HepG2 (cell line): ENCODE results near the gene STAB2. TPM values are rescaled to one million over a fixed set of nuclear protein-coding genes. Genes with fewer than 3 reads are reported as not detected.

Source experiments
- ATAC-seq: fragments of 200-7000 bp; cut with Tn5 transposase; 3 replicates; pipeline ENCODE4 v1.9.1; 2020; ENCODE audit warnings: mild to moderate bottlenecking, moderate library complexity
- BruUV-seq: library from RNA; stranded (reverse); fragments of 400-500 nt; replicated peaks from 2 replicates; lab custom pipeline; 2021; lab: Mats Ljungman, UMichigan
- CTCF ChIA-PET: fragments of 300-600 bp; formaldehyde crosslinking; extraction: SDS; loops from one replicate; lab custom pipeline; 2021; ENCODE audit warnings: low total read pairs, inconsistent platforms, low intra/inter-chr PET ratio; lab: Yijun Ruan, JAX
- POLR2A ChIA-PET: fragments of 350-600 bp; sonication (Branson Sonifier 250); formaldehyde crosslinking; loops from one replicate; lab custom pipeline; 2020; ENCODE audit warnings: antibody characterized with exemption, inconsistent platforms; lab: Yijun Ruan, JAX
- DNase-seq: peaks from one replicate; pipeline ENCODE4 v3.0.0-alpha.2; 2015; ENCODE audit warnings: low spot score
- FAIRE-seq: peaks from 3 replicates; lab custom pipeline; 2011; peaks lifted over from hg19 to GRCh38; lab: Jason Lieb, UNC
- H2AFZ ChIP-seq: one replicate; pipeline ENCODE4 v1.6.1; 2011; ENCODE audit warnings: low read length, inconsistent platforms
- H3K27ac ChIP-seq: fragments of 300-600 bp; 3 replicates; pipeline ENCODE4 v1.8.0; 2011; ENCODE audit warnings: mixed run types, mild to moderate bottlenecking, mixed read lengths, low read length, inconsistent platforms; ENCODE audit not compliant: insufficient read depth; ENCODE audit errors: extremely low read length
- H3K27me3 ChIP-seq, 2 experiments: fragments of 200-600 bp in 1 of 2; 2 replicates in 1 of 2; 3 replicates in 1 of 2; pipeline versions ENCODE4 v1.6.0 to v1.8.0; 2011; ENCODE audit warnings: low read length in 2 of 2, mild to moderate bottlenecking in 2 of 2, moderate library complexity in 2 of 2, inconsistent platforms in 1 of 2; ENCODE audit not compliant: insufficient read depth in 2 of 2, control insufficient read depth in 1 of 2
- H3K36me3 ChIP-seq, 2 experiments: fragments of 200-600 bp in 1 of 2; replicated peaks in 1 of 2; 2 replicates in 1 of 2; 3 replicates in 1 of 2; pipeline versions ENCODE4 v1.5.1 to v1.8.0; 2011; ENCODE audit warnings: low read length in 2 of 2, inconsistent platforms in 1 of 2; ENCODE audit not compliant: insufficient read depth in 2 of 2, control insufficient read depth in 1 of 2
- H3K4me1 ChIP-seq: 2 replicates; pipeline ENCODE4 v1.5.1; 2012; ENCODE audit warnings: low read length, inconsistent platforms; ENCODE audit not compliant: insufficient read depth
- H3K4me2 ChIP-seq: 2 replicates; pipeline ENCODE4 v1.6.0; 2011; ENCODE audit warnings: low read depth, low read length, inconsistent platforms
- H3K4me3 ChIP-seq, 3 experiments: fragments of 200-600 bp in 1 of 3; sonication (generic), shearing (Covaris generic) in 1 of 3; replicated peaks in 1 of 3; 2 replicates each; pipeline ENCODE4 v1.5.1; 2011 to 2016; ENCODE audit warnings: low read length in 3 of 3, inconsistent platforms in 2 of 3, low read depth in 2 of 3, mild to moderate bottlenecking in 2 of 3, control low read depth in 1 of 3, mixed read lengths in 1 of 3; ENCODE audit not compliant: insufficient read depth in 1 of 3
- H3K79me2 ChIP-seq: one replicate; pipeline ENCODE4 v1.6.1; 2011; ENCODE audit warnings: low read length, inconsistent platforms; ENCODE audit not compliant: insufficient read depth
- H3K9ac ChIP-seq: 2 replicates; pipeline ENCODE4 v1.6.0; 2011; ENCODE audit warnings: mild to moderate bottlenecking, low read depth, low read length, inconsistent platforms; ENCODE audit not compliant: insufficient read depth
- H3K9me3 ChIP-seq: 2 replicates; pipeline ENCODE4 v1.5.1; 2012; ENCODE audit warnings: mild to moderate bottlenecking, low read length
- H4K20me1 ChIP-seq: 2 replicates; pipeline ENCODE4 v1.6.0; 2011; ENCODE audit warnings: inconsistent platforms, mild to moderate bottlenecking, low read length, moderate library complexity; ENCODE audit not compliant: insufficient read depth
- ARNT2 ChIP-seq: sonication (generic); formaldehyde crosslinking; IDR thresholded peaks from 2 replicates; pipeline ENCODE4 v1.8.0; 2022; ENCODE audit warnings: mild to moderate bottlenecking, low read depth, missing genetic modification reagents, moderate library complexity
- CENPBD1 ChIP-seq: sonication (generic); formaldehyde crosslinking; IDR thresholded peaks from 2 replicates; pipeline ENCODE4 v1.8.0; 2022; ENCODE audit warnings: missing genetic modification reagents, low read depth, mild to moderate bottlenecking, borderline replicate concordance
- DDIT3 ChIP-seq: sonication (generic); formaldehyde crosslinking; IDR thresholded peaks from 2 replicates; pipeline ENCODE4 v1.4.0; 2020; ENCODE audit warnings: mild to moderate bottlenecking, missing genetic modification reagents
- GABPA ChIP-seq, 2 experiments: IDR thresholded peaks; 2 replicates each; pipeline ENCODE4 v1.6.1; 2011 to 2016; ENCODE audit warnings: low read depth in 2 of 2, low read length in 1 of 2, missing biosample characterization in 1 of 2, missing genetic modification characterization in 1 of 2
- GTF3A ChIP-seq: sonication (generic); formaldehyde crosslinking; conservative IDR thresholded peaks from 2 replicates; pipeline ENCODE4 v1.4.0; 2020; ENCODE audit warnings: mild to moderate bottlenecking, missing genetic modification reagents
- KDM5A ChIP-seq: fragments of 200-600 bp; sonication (generic); IDR thresholded peaks from 2 replicates; pipeline ENCODE4 v1.7.0; 2018; ENCODE audit warnings: antibody characterized with exemption, mild to moderate bottlenecking, low read length, borderline replicate concordance
- MAFF ChIP-seq: IDR thresholded peaks from 2 replicates; pipeline ENCODE4 v1.6.1; 2011; ENCODE audit warnings: low read depth, low read length, improper control_type of control experiment
- MAFG ChIP-seq: sonication (generic); formaldehyde crosslinking; IDR thresholded peaks from 2 replicates; pipeline ENCODE4 v1.5.1; 2020; ENCODE audit warnings: mild to moderate bottlenecking, missing genetic modification reagents
- MAFK ChIP-seq, 2 experiments: IDR thresholded peaks in 1 of 2; conservative IDR thresholded peaks in 1 of 2; 2 replicates each; pipeline ENCODE4 v1.6.1; 2011; ENCODE audit warnings: improper control_type of control experiment in 2 of 2, low read length in 2 of 2
- NKX3-1 ChIP-seq: sonication (generic); formaldehyde crosslinking; IDR thresholded peaks from 2 replicates; pipeline ENCODE4 v1.5.0; 2020; ENCODE audit warnings: missing genetic modification reagents
- PAX8 ChIP-seq: sonication (generic); formaldehyde crosslinking; IDR thresholded peaks from 2 replicates; pipeline ENCODE4 v1.8.0; 2022; ENCODE audit warnings: mild to moderate bottlenecking, missing genetic modification reagents, borderline replicate concordance
- SOX13 ChIP-seq, 3 experiments: fragments of 450-650 bp in 1 of 3; sonication (generic) in 1 of 3; formaldehyde crosslinking in 1 of 3; IDR thresholded peaks in 2 of 3; conservative IDR thresholded peaks in 1 of 3; 2 replicates each; pipeline versions ENCODE4 v1.5.0 to v1.6.1; 2016 to 2020; ENCODE audit warnings: antibody characterized with exemption in 1 of 3, mild to moderate bottlenecking in 1 of 3, missing compliant biosample characterization in 1 of 3, missing genetic modification reagents in 1 of 3, moderate library complexity in 1 of 3
- STAG1 ChIP-seq: sonication (generic); formaldehyde crosslinking; IDR thresholded peaks from 2 replicates; pipeline ENCODE4 v1.4.0; 2020; ENCODE audit warnings: missing genetic modification reagents
- STAT5B ChIP-seq: sonication (generic); formaldehyde crosslinking; IDR thresholded peaks from 2 replicates; pipeline ENCODE4 v1.4.0; 2020; ENCODE audit warnings: missing genetic modification reagents
- TMF1 ChIP-seq: sonication (generic); formaldehyde crosslinking; IDR thresholded peaks from 2 replicates; pipeline ENCODE4 v1.8.1; 2022; ENCODE audit warnings: low read depth, missing genetic modification reagents
- ZNF224 ChIP-seq: sonication (generic); formaldehyde crosslinking; IDR thresholded peaks from 2 replicates; pipeline ENCODE4 v1.5.0; 2020; ENCODE audit warnings: mild to moderate bottlenecking, missing genetic modification reagents
- ZNF576 ChIP-seq: sonication (generic); formaldehyde crosslinking; IDR thresholded peaks from 2 replicates; pipeline ENCODE4 v1.4.0; 2020; ENCODE audit warnings: mild to moderate bottlenecking, missing genetic modification reagents
- WGBS: methylation state at CpG from one replicate; pipeline ENCODE4 v1.1.6; 2017; ENCODE audit warnings: low lambda C conversion rate; 5-methylcytosine and 5-hydroxymethylcytosine counted together
- in situ Hi-C: cut with HindIII; loops from 2 replicates; pipeline ENCODE4 v1.10.0; 2017; ENCODE audit warnings: low pct_unique_long_range_greater_than_20kb; ENCODE audit not compliant: extremely low pct_ligation_motif_present
- intact Hi-C: fragments of 100-400 bp; cut with micrococcal nuclease; formaldehyde crosslinking; loops from one replicate; pipeline ENCODE4 v1.10.0; 2022; ENCODE audit not compliant: unreplicated experiment
- polyA plus RNA-seq, 8 experiments: library from polyadenylated mRNA; depleted of rRNA in 3 of 8; stranded (reverse) in 7 of 8; unstranded in 1 of 8; fragments of >200 nt; fragmentation: Illumina TruSeq in 4 of 8; extraction: Trizol in 4 of 8; gene quantifications; 2 replicates each; pipeline versions ENCODE4 v1.2.1 to v1.2.3, GENCODE V29; 2011 to 2016; ENCODE audit warnings: low read depth in 4 of 8, missing spikeins in 1 of 8, mixed read lengths in 1 of 8; ENCODE audit not compliant: insufficient read depth in 1 of 8
- total RNA-seq, 5 experiments: library from RNA; depleted of rRNA; stranded (reverse); fragments of >200 nt; fragmentation: Illumina TruSeq; extraction: Trizol; gene quantifications; 2 replicates each; pipeline ENCODE4 v1.2.3, GENCODE V29; 2016; ENCODE audit warnings: low read depth in 1 of 5

The STAB2 gene
- total and polyA plus RNA-seq, 2 of the 13 experiments (the other 11 are each of a cell fraction or from before 2014, with no cell fraction given), result not detected

- ATAC-seq (no peak), FAIRE-seq (no peak), DNase-seq (no peak)
- Histone ChIP-seq H3K9me3 (no peaks in the 10 kb centered on the region), H3K36me3 (no peaks in the 10 kb centered on the region), H3K9ac (no peak overlapping the region), H3K79me2 (no peaks in the 10 kb centered on the region), H4K20me1 (no peaks in the 10 kb centered on the region), H3K4me3 (no peak overlapping the region), H3K27ac (no peak overlapping the region), H2AFZ (no peak overlapping the region), H3K4me2 (no peak overlapping the region), H3K27me3 (0 out of 5 replicates have a peak, but pooled peaks cover 0 to 3% of the 10 kb centered on the region in 2 experiments), H3K4me1 (no peaks in the 10 kb centered on the region)
- in situ Hi-C loops, result no loop called here
- intact Hi-C loops, result no loop called here
- no TSS peak for BruUV-seq
- ChIA-PET POLR2A (no interaction called here), CTCF (no interaction called here)
- WGBS, result 7% methylated on average over 6 of the region's 6 CpGs
- TF ChIP-seq MAFK (conservative IDR thresholded peaks at IDR 0.05 in 1 of 2, IDR thresholded peaks at IDR 0.05 in 1 of 2; ENCODE audit: low read length in 2 of 2), result 0 out of 4 replicates have a peak, but pooled peaks of 1 of the 2 experiments have one; percentile 10
- no peak for TF ChIP-seq ZNF576 (CRISPR knock-in tag)
- 0 out of 2 replicates have a peak, but pooled peaks have one; percentile 10 for TF ChIP-seq MAFF
- TF ChIP-seq, all 625 proteins: peak for 2
Measured at GRCh38 chr12:103688376-103689063, 101.4 kb downstream of the STAB2 start.

GRCh38 chr12:103690426-103690825 lies 103.4 kb downstream of the STAB2 start:
- in situ Hi-C loops, result no loop called here
- Histone ChIP-seq H3K9ac (no peak overlapping the region), H2AFZ (no peak overlapping the region), H3K4me2 (no peak overlapping the region), H3K79me2 (no peaks in the 10 kb centered on the region), H3K4me3 (no peak overlapping the region), H3K27me3 (no peaks in the 10 kb centered on the region), H3K9me3 (no peaks in the 10 kb centered on the region), H3K4me1 (no peaks in the 10 kb centered on the region), H3K36me3 (no peaks in the 10 kb centered on the region), H3K27ac (no peak overlapping the region), H4K20me1 (no peaks in the 10 kb centered on the region)
- intact Hi-C loops, result no loop called here
- ATAC-seq, result no peak
- no peak for FAIRE-seq
- no peak for DNase-seq
- ChIA-PET POLR2A (no interaction called here), CTCF (no interaction called here)
- no TSS peak for BruUV-seq
- WGBS, result 48% methylated on average over 2 of the region's 2 CpGs
- TF ChIP-seq DDIT3 (CRISPR knock-in tag), result no peak
- TF ChIP-seq ZNF224 (CRISPR knock-in tag), result no peak
- TF ChIP-seq STAG1 (CRISPR knock-in tag), result no peak
- no peak for TF ChIP-seq GTF3A (CRISPR knock-in tag)
- no peak for TF ChIP-seq ARNT2 (CRISPR knock-in tag)
- TF ChIP-seq STAT5B (CRISPR knock-in tag), result no peak
- no peak for TF ChIP-seq GABPA (IDR thresholded peaks at IDR 0.05; ENCODE audit: low read depth, low read length)
- no peak for TF ChIP-seq GABPA (CRISPR knock-in tag; IDR thresholded peaks at IDR 0.05; ENCODE audit: low read depth)
- no peak for TF ChIP-seq MAFG (CRISPR knock-in tag)
- no peak for TF ChIP-seq KDM5A
- TF ChIP-seq SOX13 (IDR thresholded peaks at IDR 0.05), result no peak
- no peak for TF ChIP-seq SOX13 (CRISPR knock-in tag; conservative IDR thresholded peaks at IDR 0.05 in 1 of 2, IDR thresholded peaks at IDR 0.05 in 1 of 2)
- TF ChIP-seq PAX8 (CRISPR knock-in tag), result no peak
- TF ChIP-seq NKX3-1 (CRISPR knock-in tag), result no peak
- no peak for TF ChIP-seq CENPBD1 (CRISPR knock-in tag)
- no peak for TF ChIP-seq TMF1 (CRISPR knock-in tag)
